ENCODE data around the gene RAG1.
"Not testable (repeated sequence)": the region's sequence is repeated elsewhere in the genome, so short reads cannot be mapped to it uniquely, and the experiment has no call there.

DNA sequence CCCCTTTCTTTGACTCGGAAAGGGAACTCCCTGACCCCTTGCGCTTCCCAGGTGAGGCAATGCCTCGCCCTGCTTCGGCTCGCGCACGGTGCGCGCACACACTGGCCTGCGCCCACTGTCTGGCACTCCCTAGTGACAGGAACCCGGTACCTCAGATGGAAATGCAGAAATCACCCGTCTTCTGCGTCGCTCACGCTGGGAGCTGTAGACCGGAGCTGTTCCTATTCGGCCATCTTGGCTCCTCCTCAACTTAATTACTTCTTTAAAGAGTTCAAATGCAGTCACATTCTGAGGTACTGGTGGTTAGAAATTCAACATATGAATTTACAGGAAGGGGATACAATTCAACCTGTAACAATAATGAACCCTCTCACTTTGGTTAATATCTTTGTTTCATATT, 10.4 kb upstream of the RAG1 start:
- TF ChIP-seq POLR2A, CTCF (IDR thresholded peaks at IDR 0.05): not testable (repeated sequence)

Data from uterus (tissue), 2 donors.